ENCODE measurements around the gene TBC1D22A.

Gene TBC1D22A

DNA sequence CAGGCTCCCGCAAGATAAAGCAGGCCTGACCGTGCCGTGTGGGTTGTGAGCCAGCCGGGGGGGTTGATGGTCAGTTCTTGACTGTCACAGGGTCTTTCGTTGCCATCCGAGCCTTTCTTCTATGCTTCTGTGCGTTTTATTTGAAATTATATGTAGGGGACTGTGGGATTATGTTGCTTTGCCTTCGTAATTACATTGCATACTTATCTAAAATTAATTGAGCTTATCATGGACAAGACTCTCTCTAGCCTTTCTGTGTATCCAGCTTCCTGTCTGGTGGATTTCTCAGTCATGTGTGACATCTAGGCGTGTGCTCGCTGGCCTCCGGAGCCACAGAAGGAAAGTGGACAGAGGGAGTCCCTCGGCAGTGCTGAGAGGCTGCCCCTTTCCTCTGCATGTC lies 93.2 kb downstream of the TBC1D22A start:
- no peak overlapping the region for H3K4me3 ChIP-seq (ENCODE audit: low read depth, low read length)
- TF ChIP-seq, protein P1, sequence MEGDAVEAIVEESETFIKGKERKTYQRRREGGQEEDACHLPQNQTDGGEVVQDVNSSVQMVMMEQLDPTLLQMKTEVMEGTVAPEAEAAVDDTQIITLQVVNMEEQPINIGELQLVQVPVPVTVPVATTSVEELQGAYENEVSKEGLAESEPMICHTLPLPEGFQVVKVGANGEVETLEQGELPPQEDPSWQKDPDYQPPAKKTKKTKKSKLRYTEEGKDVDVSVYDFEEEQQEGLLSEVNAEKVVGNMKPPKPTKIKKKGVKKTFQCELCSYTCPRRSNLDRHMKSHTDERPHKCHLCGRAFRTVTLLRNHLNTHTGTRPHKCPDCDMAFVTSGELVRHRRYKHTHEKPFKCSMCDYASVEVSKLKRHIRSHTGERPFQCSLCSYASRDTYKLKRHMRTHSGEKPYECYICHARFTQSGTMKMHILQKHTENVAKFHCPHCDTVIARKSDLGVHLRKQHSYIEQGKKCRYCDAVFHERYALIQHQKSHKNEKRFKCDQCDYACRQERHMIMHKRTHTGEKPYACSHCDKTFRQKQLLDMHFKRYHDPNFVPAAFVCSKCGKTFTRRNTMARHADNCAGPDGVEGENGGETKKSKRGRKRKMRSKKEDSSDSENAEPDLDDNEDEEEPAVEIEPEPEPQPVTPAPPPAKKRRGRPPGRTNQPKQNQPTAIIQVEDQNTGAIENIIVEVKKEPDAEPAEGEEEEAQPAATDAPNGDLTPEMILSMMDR (IDR thresholded peaks at IDR 0.05; ENCODE audit: low read depth, low read length) = no peak

DNA sequence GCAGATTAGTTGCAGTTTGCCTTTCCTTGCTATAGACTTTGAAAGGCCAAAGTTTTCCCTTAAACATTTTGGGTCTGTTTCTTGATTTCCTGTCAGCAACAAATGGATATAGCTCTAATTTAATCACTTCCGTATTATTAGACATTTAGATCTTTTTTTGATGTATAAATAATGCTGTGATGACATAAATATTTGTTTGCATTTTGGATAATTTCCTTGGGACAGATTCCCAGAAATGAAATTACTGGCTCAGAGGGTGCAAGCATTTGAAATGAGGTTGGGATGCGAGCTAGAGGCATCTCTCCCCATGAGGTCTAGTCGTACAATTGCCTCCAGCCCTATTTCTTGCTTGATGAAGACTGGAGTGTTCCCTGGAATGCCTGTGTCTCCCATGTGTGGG lies 94.2 kb downstream of the TBC1D22A start:
- TF ChIP-seq, protein P1 (IDR thresholded peaks at IDR 0.05; ENCODE audit: low read depth, low read length) = no peak
- no peak overlapping the region for H3K4me3 ChIP-seq (ENCODE audit: low read depth, low read length)

DNA sequence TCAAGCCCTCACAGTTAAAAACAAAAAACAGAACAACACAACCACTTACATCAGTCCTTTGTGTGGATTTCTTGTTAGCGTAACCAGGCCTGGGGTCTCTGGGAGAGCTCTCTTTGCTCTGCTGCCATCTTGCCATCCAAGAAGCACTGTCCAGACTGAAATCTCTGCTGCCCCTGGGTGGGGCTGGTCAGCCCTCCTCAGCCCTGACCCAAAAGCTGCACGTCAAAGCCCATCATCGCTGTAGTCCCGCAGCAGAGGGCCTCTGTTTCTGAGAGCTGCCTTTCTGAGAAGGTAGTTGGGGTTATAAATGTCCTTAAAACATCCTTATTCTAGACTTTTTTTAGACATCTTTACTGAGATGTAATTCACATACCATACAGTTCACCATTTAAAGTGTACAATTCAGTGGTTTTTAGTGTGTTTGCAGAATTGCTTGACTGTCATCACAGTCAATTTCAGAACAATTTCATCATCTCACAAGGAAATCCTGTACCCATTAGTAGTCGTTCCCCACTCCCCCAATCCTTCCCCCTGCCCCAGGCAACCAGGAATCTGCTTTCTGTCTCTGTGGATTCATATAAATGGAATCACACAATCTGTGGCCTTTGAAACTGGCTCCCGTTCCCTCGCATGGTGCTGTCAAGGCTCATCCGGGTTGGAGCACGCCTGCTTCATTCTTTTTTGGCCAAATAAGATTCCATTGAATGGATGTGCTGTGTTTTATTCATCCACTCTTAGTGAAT lies 94.9 kb downstream of the TBC1D22A start:
- TF ChIP-seq, protein P1 (IDR thresholded peaks at IDR 0.05; ENCODE audit: low read depth, low read length) = no peak
- H3K4me3 ChIP-seq (ENCODE audit: low read depth, low read length) = no peak overlapping the region

DNA sequence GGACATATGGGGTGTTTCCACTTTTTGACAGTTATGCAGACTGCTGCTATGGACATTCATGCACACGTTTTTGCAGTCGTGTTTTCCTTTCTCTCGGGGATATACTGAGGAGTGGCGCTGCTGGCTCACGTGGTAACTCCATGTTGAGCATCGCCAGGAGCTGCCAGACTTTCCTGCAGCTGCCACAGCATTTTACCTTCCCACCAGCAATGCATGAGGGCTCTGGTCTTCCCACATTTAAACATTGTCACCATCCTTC lies 95.4 kb downstream of the TBC1D22A start:
- no peak overlapping the region for H3K4me3 ChIP-seq (ENCODE audit: low read depth, low read length)
- TF ChIP-seq, protein P1 (IDR thresholded peaks at IDR 0.05; ENCODE audit: low read depth, low read length) = no peak

DNA sequence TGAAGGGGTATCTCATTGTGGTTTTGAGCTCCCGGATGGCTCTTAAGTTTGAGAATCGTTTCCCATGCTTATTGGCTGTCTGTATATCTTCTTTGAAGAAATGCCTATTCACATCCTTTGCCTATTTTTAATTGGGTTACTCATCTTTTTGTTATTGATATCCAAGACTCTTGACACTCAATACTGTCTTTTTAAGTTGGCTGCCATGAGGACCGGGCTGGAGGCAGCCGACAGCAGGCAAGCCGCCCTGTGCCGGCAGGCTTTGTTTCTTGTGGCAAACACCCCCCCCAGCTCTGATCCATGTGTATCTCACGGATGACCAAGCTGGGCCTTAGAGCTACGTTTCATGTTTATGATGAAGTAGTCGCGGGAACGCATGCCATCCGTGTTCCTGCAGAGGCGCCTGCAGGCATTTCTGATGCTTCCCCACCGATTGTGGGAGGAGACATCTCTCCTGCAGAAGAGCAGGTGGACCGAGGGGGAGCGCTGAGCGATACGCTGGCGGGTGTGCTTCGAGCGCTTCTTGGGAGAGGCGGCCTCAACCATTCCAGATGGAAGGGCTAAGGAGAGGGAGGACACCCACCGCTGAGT lies 95.8 kb downstream of the TBC1D22A start:
- no peak overlapping the region for H3K4me3 ChIP-seq (ENCODE audit: low read depth, low read length)
- TF ChIP-seq, protein P1 (IDR thresholded peaks at IDR 0.05; ENCODE audit: low read depth, low read length) = no peak

DNA sequence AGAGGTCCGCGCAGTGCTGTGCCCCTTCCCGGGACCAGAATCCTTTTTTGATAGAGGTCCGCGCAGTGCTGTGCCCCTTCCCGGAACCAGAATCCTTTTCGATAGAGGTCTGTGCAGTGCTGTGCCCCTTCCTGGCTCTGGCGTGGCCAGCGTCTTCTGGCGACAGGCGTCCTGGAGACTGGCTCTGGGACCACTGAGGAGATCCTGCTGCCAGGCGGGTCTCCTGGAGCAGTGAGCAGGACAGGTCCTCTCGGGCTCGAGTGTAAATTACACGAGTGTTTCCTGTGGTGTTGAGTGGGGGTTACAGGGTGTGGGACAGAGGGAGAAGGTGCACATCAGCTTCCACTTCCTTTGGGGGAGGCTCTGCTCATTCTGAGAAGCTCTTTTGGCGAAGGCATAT lies 98.1 kb downstream of the TBC1D22A start:
- TF ChIP-seq, protein P1 (IDR thresholded peaks at IDR 0.05; ENCODE audit: low read depth, low read length) = no peak
- no peak overlapping the region for H3K4me3 ChIP-seq (ENCODE audit: low read depth, low read length)

DNA sequence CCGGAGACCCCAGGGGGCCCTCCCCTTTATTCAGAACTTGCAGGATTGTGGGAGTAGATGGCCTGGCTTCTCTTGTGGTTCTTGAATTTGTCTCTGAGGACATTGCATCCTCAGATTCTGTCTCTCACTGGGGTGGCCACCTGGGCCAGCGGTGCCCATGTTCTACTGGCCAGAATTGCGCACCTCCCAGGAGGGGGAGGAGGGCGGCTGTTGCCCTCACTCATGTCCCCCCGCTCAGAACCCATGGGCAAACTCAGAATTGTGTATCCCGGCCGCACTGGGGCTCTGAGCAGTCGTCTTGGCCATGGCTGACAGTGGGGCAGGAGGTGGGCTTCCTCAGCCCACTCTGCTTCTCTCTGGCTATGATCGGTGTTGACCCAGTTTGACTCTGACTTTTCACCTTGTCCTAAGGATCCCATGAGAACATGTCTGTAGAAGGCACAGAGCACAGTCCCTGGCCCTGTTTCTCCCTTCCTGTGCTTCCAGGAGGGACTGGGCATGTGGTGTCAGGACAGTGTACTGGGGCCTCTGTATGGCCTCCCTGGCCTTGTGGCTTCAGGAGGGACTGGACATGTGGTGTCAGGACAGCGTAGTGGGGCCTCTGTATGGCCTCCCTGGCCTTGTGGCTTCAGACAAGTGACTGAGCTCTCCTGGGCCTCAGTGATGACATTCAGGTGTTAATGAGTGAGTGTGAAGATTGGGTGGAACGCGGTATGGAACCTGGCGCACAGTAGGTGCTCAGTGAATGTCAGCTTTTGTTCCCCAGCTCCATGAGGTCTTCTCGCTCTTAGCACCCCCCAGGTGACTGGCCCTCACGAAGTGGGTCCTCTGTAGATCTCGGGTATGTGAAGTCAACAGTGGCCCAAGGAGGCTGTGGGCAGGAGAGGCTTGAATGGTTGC lies 99.3 kb downstream of the TBC1D22A start:
- TF ChIP-seq, protein P1 (IDR thresholded peaks at IDR 0.05; ENCODE audit: low read depth, low read length) = no peak
- H3K4me3 ChIP-seq (ENCODE audit: low read depth, low read length) = no peak overlapping the region

Data from WI38 (cell line).